Lung (tissue), 12 donors: ENCODE results near the gene PDCD7. TPM values are rescaled to one million over a fixed set of nuclear protein-coding genes. Genes with fewer than 3 reads are reported as not detected.

Experiments used
- ATAC-seq: fragments of 200-7000 bp; cut with Tn5 transposase; one replicate; pipeline ENCODE4 v1.9.1; 2020; ENCODE audit warnings: moderate number of reproducible peaks; ENCODE audit not compliant: insufficient read depth, low FRiP score
- DNase-seq, 3 donors: peaks; one replicate each; pipeline ENCODE4 v3.0.0-alpha.2; 2013 to 2017
- H3K27ac ChIP-seq, 2 donors: one replicate each; pipeline ENCODE4 v1.5.1; 2013; ENCODE audit warnings: mild to moderate bottlenecking in 2 of 2, moderate library complexity in 2 of 2, control low read depth in 1 of 2, inconsistent platforms in 1 of 2, low read depth in 1 of 2, low read length in 1 of 2
- H3K27me3 ChIP-seq, 3 donors: one replicate each; pipeline ENCODE4 v1.5.1; 2013; ENCODE audit warnings: low read length in 2 of 3; ENCODE audit not compliant: control insufficient read depth in 3 of 3, insufficient read depth in 3 of 3
- H3K36me3 ChIP-seq, 4 donors: one replicate each; pipeline ENCODE4 v1.5.1; 2013; ENCODE audit warnings: low read length in 4 of 4, mild to moderate bottlenecking in 1 of 4, moderate library complexity in 1 of 4; ENCODE audit not compliant: control insufficient read depth in 4 of 4, insufficient read depth in 4 of 4
- H3K4me1 ChIP-seq, 5 donors: one replicate each; pipeline ENCODE4 v1.5.1; 2013; ENCODE audit warnings: low read length in 5 of 5, mild to moderate bottlenecking in 2 of 5, moderate library complexity in 1 of 5; ENCODE audit not compliant: control insufficient read depth in 5 of 5, insufficient read depth in 5 of 5
- H3K4me3 ChIP-seq: one replicate; pipeline ENCODE4 v1.5.1; 2013; ENCODE audit warnings: mild to moderate bottlenecking, control low read depth, moderate library complexity
- H3K9ac ChIP-seq, 2 donors: one replicate each; pipeline ENCODE4 v1.5.1; 2013; ENCODE audit warnings: low read length in 2 of 2, control low read depth in 1 of 2; ENCODE audit not compliant: insufficient read depth in 1 of 2
- H3K9me3 ChIP-seq, 4 donors: one replicate each; pipeline ENCODE4 v1.5.1; 2013; ENCODE audit warnings: low read length in 3 of 4, mild to moderate bottlenecking in 1 of 4, moderate library complexity in 1 of 4; ENCODE audit not compliant: control insufficient read depth in 4 of 4, insufficient read depth in 3 of 4
- WGBS, 2 donors: extraction: QIAGEN DNeasy Blood & Tissue Kit; methylation state at CpG; one replicate each; pipeline ENCODE4 v1.1.7; 2013; 5-methylcytosine and 5-hydroxymethylcytosine counted together
- polyA plus RNA-seq, 2 donors: library from polyadenylated mRNA; stranded (reverse); fragments of 200-250 nt; gene quantifications; one replicate each; pipeline ENCODE4 v1.2.1, GENCODE V29; 2013
- total RNA-seq, 2 donors: library from RNA; depleted of rRNA in 1 of 2; stranded (reverse); fragments of >200 nt in 1 of 2; gene quantifications; one replicate each; pipeline ENCODE4 v1.2.1, GENCODE V29; 2014 to 2021
- TF ChIP-seq, protein P1 (sequence below): IDR thresholded peaks from 2 replicates; pipeline ENCODE4 v1.5.1; 2012; ENCODE audit warnings: mild to moderate bottlenecking; ENCODE audit errors: control extremely low read depth, extremely low read depth
- donor health status: control.
- donor health status: control.
- donor health status: Bipolar disorder and iron deficiency.
- donor health status: healthy.
- donor health status: DM: yes; HTN: yes; CAD: no.

The PDCD7 gene
- total and polyA plus RNA-seq, 4 donors = 8.8 to 21.7 (median 14.1) TPM

DNA sequence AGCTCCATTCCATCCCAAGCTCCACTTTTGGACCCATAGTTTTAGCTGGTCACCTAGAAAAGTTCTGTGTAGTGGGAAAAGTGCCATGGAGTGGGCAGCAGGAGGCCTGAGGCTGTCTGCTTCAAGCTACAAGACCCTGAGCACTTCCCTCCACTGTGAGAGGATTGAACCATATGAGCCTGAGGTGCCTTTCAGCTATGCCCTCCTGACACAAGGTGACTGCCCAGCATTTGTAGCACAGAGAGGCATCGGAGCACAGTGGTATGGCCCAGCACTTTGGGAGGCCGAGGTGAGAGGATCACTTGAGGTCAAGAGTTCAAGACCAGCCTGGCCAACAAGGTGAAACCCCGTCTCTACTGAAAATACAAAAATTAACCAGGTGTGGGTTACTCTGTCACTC lies 61.0 kb downstream of the PDCD7 start:
- Histone ChIP-seq H3K27me3 (no peaks in the 10 kb centered on the region), H3K36me3 (peaks cover 0 to under 1% (median 0%) of the 10 kb centered on the region in 4 donors), H3K4me1 (peaks cover 11 to 55% (median 32%) of the 10 kb centered on the region in 5 donors), H3K27ac (no peak overlapping the region), H3K9me3 (peaks cover 0 to 8% (median 0%) of the 10 kb centered on the region in 4 donors), H3K4me3 (no peak overlapping the region), H3K9ac (no peak overlapping the region)
- TF ChIP-seq, protein P1, sequence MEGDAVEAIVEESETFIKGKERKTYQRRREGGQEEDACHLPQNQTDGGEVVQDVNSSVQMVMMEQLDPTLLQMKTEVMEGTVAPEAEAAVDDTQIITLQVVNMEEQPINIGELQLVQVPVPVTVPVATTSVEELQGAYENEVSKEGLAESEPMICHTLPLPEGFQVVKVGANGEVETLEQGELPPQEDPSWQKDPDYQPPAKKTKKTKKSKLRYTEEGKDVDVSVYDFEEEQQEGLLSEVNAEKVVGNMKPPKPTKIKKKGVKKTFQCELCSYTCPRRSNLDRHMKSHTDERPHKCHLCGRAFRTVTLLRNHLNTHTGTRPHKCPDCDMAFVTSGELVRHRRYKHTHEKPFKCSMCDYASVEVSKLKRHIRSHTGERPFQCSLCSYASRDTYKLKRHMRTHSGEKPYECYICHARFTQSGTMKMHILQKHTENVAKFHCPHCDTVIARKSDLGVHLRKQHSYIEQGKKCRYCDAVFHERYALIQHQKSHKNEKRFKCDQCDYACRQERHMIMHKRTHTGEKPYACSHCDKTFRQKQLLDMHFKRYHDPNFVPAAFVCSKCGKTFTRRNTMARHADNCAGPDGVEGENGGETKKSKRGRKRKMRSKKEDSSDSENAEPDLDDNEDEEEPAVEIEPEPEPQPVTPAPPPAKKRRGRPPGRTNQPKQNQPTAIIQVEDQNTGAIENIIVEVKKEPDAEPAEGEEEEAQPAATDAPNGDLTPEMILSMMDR = no peak
- ATAC-seq (no peak), DNase-seq (no peak)
- WGBS, 2 donors = 92 to 100% methylated on average over 3 of the region's 3 CpGs

DNA sequence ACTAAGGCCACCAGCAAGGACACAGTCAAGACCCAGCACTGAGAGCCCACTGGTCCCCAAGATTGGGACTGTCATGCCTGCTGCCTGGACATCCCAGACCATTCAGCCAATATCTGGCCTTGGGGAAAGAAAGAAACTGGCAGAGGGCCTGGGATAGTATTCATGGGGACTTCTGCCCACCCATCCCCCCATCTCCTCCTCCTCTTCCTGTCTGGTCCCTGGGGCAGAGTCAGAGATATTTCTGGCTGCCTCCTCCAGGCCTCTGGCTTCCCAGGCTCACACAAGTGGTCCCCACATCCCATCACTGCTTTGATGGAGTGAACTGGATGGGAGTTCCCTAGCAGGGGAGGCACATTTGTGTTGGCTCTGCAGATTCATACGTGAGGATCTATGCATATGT lies 61.6 kb downstream of the PDCD7 start:
- Histone ChIP-seq H3K36me3 (peaks cover 0 to 6% (median 0%) of the 10 kb centered on the region in 4 donors), H3K4me1 (peaks cover 8 to 55% (median 27%) of the 10 kb centered on the region in 5 donors), H3K27ac (peak overlapping the region; percentile 71 to 76), H3K4me3 (no peak overlapping the region), H3K27me3 (no peaks in the 10 kb centered on the region), H3K9ac (no peak overlapping the region), H3K9me3 (peaks cover 0 to 3% (median 0%) of the 10 kb centered on the region in 4 donors)
- TF ChIP-seq, protein P1 = no peak
- DNase-seq (peak; percentile 70 to 90 (median 81)), ATAC-seq (no peak)
- WGBS, 2 donors = 68 to 93% methylated on average over 1 of the region's 1 CpG

DNA sequence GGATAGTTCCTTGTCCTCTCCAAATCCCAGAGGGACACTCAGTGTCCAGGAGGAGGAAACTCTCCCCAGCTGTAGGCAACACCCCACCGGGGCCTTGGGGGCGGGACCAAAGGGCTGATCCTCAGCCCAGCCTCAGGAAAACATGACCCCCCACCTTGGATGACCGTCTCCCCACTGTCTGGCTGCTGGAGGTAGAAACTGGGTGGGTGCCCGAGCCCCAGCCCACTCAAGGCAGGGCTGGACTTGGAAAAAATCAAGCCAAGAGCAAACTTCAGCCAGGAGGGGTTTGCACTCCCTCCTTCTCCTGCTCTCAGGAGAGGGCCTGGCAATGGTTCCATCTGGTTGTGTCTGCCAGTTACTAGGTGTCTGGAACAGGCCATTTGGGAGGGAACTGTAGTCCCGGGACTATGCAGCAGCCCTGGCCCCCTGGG lies 62.2 kb downstream of the PDCD7 start:
- no peaks in the 10 kb centered on the region for H3K9me3 ChIP-seq
- H3K27ac ChIP-seq = peak overlapping the region; percentile 71 to 76
- H3K9ac ChIP-seq = no peak overlapping the region
- H3K4me3 ChIP-seq = no peak overlapping the region
- H3K36me3 ChIP-seq = peaks cover 0 to 6% (median 0%) of the 10 kb centered on the region in 4 donors
- peaks cover 3 to 54% (median 27%) of the 10 kb centered on the region in 5 donors for H3K4me1 ChIP-seq
- ATAC-seq (no peak), DNase-seq (peak; percentile 73 to 92 (median 81))
- 56 to 81% methylated on average over 5 of the region's 5 CpGs for WGBS, 2 donors
- TF ChIP-seq, protein P1 = no peak
- H3K27me3 ChIP-seq = no peaks in the 10 kb centered on the region
